Fibroblast of lung (primary cell): ENCODE measurements around the gene RAPGEF2. TPM values are rescaled to one million over a fixed set of nuclear protein-coding genes. Genes with fewer than 3 reads are reported as not detected.

Experiments
- DNase-seq, 2 donors: peaks; one replicate each; pipeline versions ENCODE4 v3.0.0 to v3.0.0-alpha.2; 2010; ENCODE audit warnings: low read depth in 2 of 2
- H2AFZ ChIP-seq: 2 replicates; pipeline ENCODE4 v1.5.1; 2012; ENCODE audit warnings: low read length, control low read depth, inconsistent platforms
- H3K27ac ChIP-seq: 2 replicates; pipeline ENCODE4 v1.5.1; 2011; ENCODE audit warnings: low read length, control low read depth; ENCODE audit not compliant: insufficient read depth
- H3K27me3 ChIP-seq: 2 replicates; pipeline ENCODE4 v1.5.1; 2011; ENCODE audit warnings: mild to moderate bottlenecking, low read length; ENCODE audit not compliant: control insufficient read depth, insufficient read depth
- H3K36me3 ChIP-seq: 2 replicates; pipeline ENCODE4 v1.5.1; 2011; ENCODE audit warnings: low read length; ENCODE audit not compliant: control insufficient read depth, insufficient read depth
- H3K4me1 ChIP-seq: 2 replicates; pipeline ENCODE4 v1.5.1; 2011; ENCODE audit warnings: low read length; ENCODE audit not compliant: control insufficient read depth, insufficient read depth; ENCODE audit errors: extremely low read depth
- H3K4me2 ChIP-seq: 2 replicates; pipeline ENCODE4 v1.5.1; 2011; ENCODE audit warnings: low read length, control low read depth; ENCODE audit not compliant: insufficient read depth; ENCODE audit errors: extremely low read depth
- H3K4me3 ChIP-seq, 4 experiments: fragments of 200-600 bp in 1 of 4; sonication (generic) in 1 of 4; replicated peaks in 1 of 4; 2 replicates each; pipeline ENCODE4 v1.5.1; 2011 to 2016; ENCODE audit warnings: low read length in 4 of 4, low read depth in 3 of 4, mild to moderate bottlenecking in 3 of 4, control low read depth in 2 of 4, inconsistent platforms in 1 of 4, mixed read lengths in 1 of 4; ENCODE audit not compliant: insufficient read depth in 1 of 4; ENCODE audit errors: control extremely low read depth in 1 of 4
- H3K79me2 ChIP-seq: 2 replicates; pipeline ENCODE4 v1.5.1; 2012; ENCODE audit warnings: mild to moderate bottlenecking, low read length, inconsistent platforms; ENCODE audit not compliant: control insufficient read depth, insufficient read depth
- H3K9ac ChIP-seq: 2 replicates; pipeline ENCODE4 v1.5.1; 2011; ENCODE audit warnings: mild to moderate bottlenecking, low read length, control low read depth; ENCODE audit not compliant: insufficient read depth
- H3K9me3 ChIP-seq: 2 replicates; pipeline ENCODE4 v1.5.1; 2012; ENCODE audit warnings: low read depth, low read length; ENCODE audit not compliant: control insufficient read depth, insufficient read depth
- H4K20me1 ChIP-seq: 2 replicates; pipeline ENCODE4 v1.5.1; 2011; ENCODE audit warnings: low read length; ENCODE audit not compliant: control insufficient read depth, insufficient read depth; ENCODE audit errors: extremely low read depth
- EZH2 ChIP-seq: IDR thresholded peaks from 2 replicates; pipeline ENCODE4 v1.5.1; 2012; ENCODE audit warnings: low read length, control low read depth, mild to moderate bottlenecking; ENCODE audit errors: missing control alignments
- polyA plus RNA-seq, 2 donors: library from polyadenylated mRNA; depleted of rRNA in 1 of 2; stranded (reverse) in 1 of 2; unstranded in 1 of 2; fragments of >200 nt; gene quantifications; 2 replicates each; pipeline ENCODE4 v1.2.1, GENCODE V29; 2011 to 2012; ENCODE audit warnings: missing spikeins in 1 of 2
- total RNA-seq: library from RNA; depleted of rRNA; stranded (reverse); fragments of >200 nt; gene quantifications from 2 replicates; pipeline ENCODE4 v1.2.1, GENCODE V29; 2014
- TF ChIP-seq, protein P1 (sequence below), 2 donors: IDR thresholded peaks in 1 of 2; conservative IDR thresholded peaks in 1 of 2; 1 replicate in 1 of 2; 2 replicates in 1 of 2; pipeline ENCODE4 v1.5.1; 2011 to 2012; ENCODE audit warnings: low read length in 2 of 2, control low read depth in 1 of 2, inconsistent platforms in 1 of 2, low read depth in 1 of 2, mild to moderate bottlenecking in 1 of 2

Gene RAPGEF2
- total and polyA plus RNA-seq, 2 donors (not counting 1 experiment from before 2014, with no cell fraction given), result 45.5 to 58.5 TPM

DNA sequence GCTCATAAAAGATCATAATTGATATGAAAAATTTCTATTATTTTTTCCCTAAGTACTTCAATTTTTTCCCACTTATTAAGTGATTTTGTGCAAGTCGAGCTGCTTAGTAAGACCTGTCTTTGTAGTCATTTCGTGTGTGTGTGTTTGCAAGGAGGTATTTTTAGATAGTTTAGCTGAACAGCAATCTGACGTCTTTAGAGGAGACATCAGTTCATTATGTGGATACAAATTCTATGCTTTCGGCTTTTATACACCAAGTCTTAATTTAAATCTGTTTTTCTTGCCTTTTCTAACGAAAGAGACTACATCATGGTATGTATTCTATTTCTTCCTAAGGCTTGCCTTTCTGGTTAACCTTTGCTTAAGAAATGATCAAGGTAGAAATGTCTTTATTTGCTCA, 179.4 kb downstream of the RAPGEF2 start:
- Histone ChIP-seq H3K4me3 (no peak overlapping the region), H3K9me3 (no peaks in the 10 kb centered on the region), H3K4me1 (peaks cover 7% of the 10 kb centered on the region), H3K27me3 (no peaks in the 10 kb centered on the region), H3K27ac (no peak overlapping the region), H3K79me2 (peaks cover 8% of the 10 kb centered on the region), H3K36me3 (no peaks in the 10 kb centered on the region), H2AFZ (no peak overlapping the region), H3K4me2 (peak overlapping the region; percentile 18), H4K20me1 (no peaks in the 10 kb centered on the region), H3K9ac (no peak overlapping the region)
- TF ChIP-seq, protein P1, sequence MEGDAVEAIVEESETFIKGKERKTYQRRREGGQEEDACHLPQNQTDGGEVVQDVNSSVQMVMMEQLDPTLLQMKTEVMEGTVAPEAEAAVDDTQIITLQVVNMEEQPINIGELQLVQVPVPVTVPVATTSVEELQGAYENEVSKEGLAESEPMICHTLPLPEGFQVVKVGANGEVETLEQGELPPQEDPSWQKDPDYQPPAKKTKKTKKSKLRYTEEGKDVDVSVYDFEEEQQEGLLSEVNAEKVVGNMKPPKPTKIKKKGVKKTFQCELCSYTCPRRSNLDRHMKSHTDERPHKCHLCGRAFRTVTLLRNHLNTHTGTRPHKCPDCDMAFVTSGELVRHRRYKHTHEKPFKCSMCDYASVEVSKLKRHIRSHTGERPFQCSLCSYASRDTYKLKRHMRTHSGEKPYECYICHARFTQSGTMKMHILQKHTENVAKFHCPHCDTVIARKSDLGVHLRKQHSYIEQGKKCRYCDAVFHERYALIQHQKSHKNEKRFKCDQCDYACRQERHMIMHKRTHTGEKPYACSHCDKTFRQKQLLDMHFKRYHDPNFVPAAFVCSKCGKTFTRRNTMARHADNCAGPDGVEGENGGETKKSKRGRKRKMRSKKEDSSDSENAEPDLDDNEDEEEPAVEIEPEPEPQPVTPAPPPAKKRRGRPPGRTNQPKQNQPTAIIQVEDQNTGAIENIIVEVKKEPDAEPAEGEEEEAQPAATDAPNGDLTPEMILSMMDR (conservative IDR thresholded peaks at IDR 0.05 in 1 of 2, IDR thresholded peaks at IDR 0.05 in 1 of 2; ENCODE audit: low read depth in 1 of 2, low read length in 2 of 2), result no peak
- TF ChIP-seq EZH2, result no peak
- peak in 1 of 2 donors; percentile 31 for DNase-seq

DNA sequence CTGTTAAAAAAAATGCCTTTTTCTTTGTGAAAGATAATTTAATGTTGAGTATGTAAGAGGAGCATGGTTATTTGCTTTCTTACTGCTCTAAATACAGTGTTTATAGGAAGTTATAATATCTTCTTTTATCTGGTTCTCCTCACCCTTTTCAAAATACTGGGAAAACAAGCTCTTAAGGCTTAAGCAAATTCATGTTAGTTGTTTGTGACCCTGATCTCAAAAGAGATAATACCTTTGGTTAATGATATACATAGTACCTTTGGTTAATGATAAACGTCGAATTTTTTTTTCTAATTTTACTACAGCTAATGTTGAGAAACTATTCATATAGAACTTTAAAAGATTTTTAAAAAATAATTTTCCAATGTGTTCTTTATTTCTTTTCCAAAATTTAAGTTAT, 180.1 kb downstream of the RAPGEF2 start:
- Histone ChIP-seq H3K4me3 (no peak overlapping the region), H3K36me3 (no peaks in the 10 kb centered on the region), H3K9ac (no peak overlapping the region), H3K4me1 (peaks cover 7% of the 10 kb centered on the region), H3K9me3 (no peaks in the 10 kb centered on the region), H4K20me1 (no peaks in the 10 kb centered on the region), H3K27ac (no peak overlapping the region), H3K79me2 (peaks cover 8% of the 10 kb centered on the region), H3K27me3 (no peaks in the 10 kb centered on the region), H2AFZ (no peak overlapping the region), H3K4me2 (peak overlapping the region; percentile 1)
- no peak for DNase-seq
- no peak for TF ChIP-seq EZH2
- TF ChIP-seq, protein P1 (conservative IDR thresholded peaks at IDR 0.05 in 1 of 2, IDR thresholded peaks at IDR 0.05 in 1 of 2; ENCODE audit: low read depth in 1 of 2, low read length in 2 of 2), result no peak

DNA sequence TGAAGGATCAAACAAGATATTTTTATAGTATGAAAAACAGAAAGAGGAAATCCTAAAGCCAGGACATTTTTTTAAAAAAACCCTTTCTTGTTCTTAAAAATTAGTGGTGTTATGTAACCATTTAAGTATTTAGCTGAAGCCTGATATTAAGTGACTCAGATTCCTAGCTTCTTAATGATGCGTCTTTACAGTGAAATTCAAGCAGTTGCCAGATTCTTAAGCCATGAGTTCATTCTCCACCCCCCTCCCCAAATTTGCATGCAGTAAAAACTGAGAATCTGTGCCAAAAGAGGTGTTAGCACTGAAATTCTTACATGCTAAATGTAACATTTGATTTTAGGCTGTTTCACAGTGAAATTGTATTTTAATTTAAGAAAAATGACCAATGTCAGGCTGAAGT, 180.8 kb downstream of the RAPGEF2 start:
- Histone ChIP-seq H3K36me3 (no peaks in the 10 kb centered on the region), H3K9ac (no peak overlapping the region), H3K79me2 (peaks cover 8% of the 10 kb centered on the region), H3K27me3 (no peaks in the 10 kb centered on the region), H3K9me3 (no peaks in the 10 kb centered on the region), H3K4me1 (peaks cover 7% of the 10 kb centered on the region), H3K27ac (peak overlapping the region; percentile 38), H2AFZ (no peak overlapping the region), H3K4me3 (peak overlapping the region in 1 of 4 experiments; percentile 3), H3K4me2 (peak overlapping the region; percentile 46), H4K20me1 (no peaks in the 10 kb centered on the region)
- TF ChIP-seq, protein P1 (conservative IDR thresholded peaks at IDR 0.05 in 1 of 2, IDR thresholded peaks at IDR 0.05 in 1 of 2; ENCODE audit: low read depth in 1 of 2, low read length in 2 of 2), result no peak
- TF ChIP-seq EZH2, result no peak
- DNase-seq, result peak; percentile 75 to 97
